ENCODE data around the gene MCUB. TPM values are rescaled to one million over a fixed set of nuclear protein-coding genes. Genes with fewer than 3 reads are reported as not detected.

Gene MCUB
- total RNA-seq, 1 donor from 2014 or later = 44.9 TPM

- DNase-seq (ENCODE audit: low spot score) = no peak
- Mint-ChIP-seq H3K4me1 (ENCODE audit: unreplicated experiment) (no peaks in the 10 kb centered on the region), H3K27ac (ENCODE audit: unreplicated experiment) (no peak overlapping the region), H3K27me3 (ENCODE audit: unreplicated experiment) (peaks cover 6% of the 10 kb centered on the region), H3K9me3 (ENCODE audit: unreplicated experiment) (no peaks in the 10 kb centered on the region), H3K4me3 (ENCODE audit: unreplicated experiment) (no peak overlapping the region), H3K36me3 (ENCODE audit: low read depth, unreplicated experiment) (peaks cover 27% of the 10 kb centered on the region)
- TF ChIP-seq CTCF (IDR thresholded peaks at IDR 0.05; ENCODE audit: unreplicated experiment) = no peak
These were observed 122.8 kb downstream of the MCUB start for GRCh38 chr4:109682875-109683274.

GRCh38 chr4:109683621-109684253, 123.7 kb downstream of the MCUB start:
- no peak overlapping the region for H3K27ac Mint-ChIP-seq (ENCODE audit: unreplicated experiment)
- no peak overlapping the region for H3K4me3 Mint-ChIP-seq (ENCODE audit: unreplicated experiment)
- H3K9me3 Mint-ChIP-seq (ENCODE audit: unreplicated experiment) = no peaks in the 10 kb centered on the region
- DNase-seq (ENCODE audit: low spot score) = no peak
- H3K36me3 Mint-ChIP-seq (ENCODE audit: low read depth, unreplicated experiment) = peaks cover 26% of the 10 kb centered on the region
- no peaks in the 10 kb centered on the region for H3K4me1 Mint-ChIP-seq (ENCODE audit: unreplicated experiment)
- no peak for TF ChIP-seq CTCF (IDR thresholded peaks at IDR 0.05; ENCODE audit: unreplicated experiment)
- peaks cover 6% of the 10 kb centered on the region for H3K27me3 Mint-ChIP-seq (ENCODE audit: unreplicated experiment)

- H3K36me3 Mint-ChIP-seq (ENCODE audit: low read depth, unreplicated experiment) = peaks cover 21% of the 10 kb centered on the region
- no peak for TF ChIP-seq CTCF (IDR thresholded peaks at IDR 0.05; ENCODE audit: unreplicated experiment)
- H3K27ac Mint-ChIP-seq (ENCODE audit: unreplicated experiment) = no peak overlapping the region
- H3K4me1 Mint-ChIP-seq (ENCODE audit: unreplicated experiment) = no peaks in the 10 kb centered on the region
- H3K27me3 Mint-ChIP-seq (ENCODE audit: unreplicated experiment) = peaks cover 2% of the 10 kb centered on the region
- H3K4me3 Mint-ChIP-seq (ENCODE audit: unreplicated experiment) = no peak overlapping the region
- no peak for DNase-seq (ENCODE audit: low spot score)
- H3K9me3 Mint-ChIP-seq (ENCODE audit: unreplicated experiment) = no peaks in the 10 kb centered on the region
These were observed 124.7 kb downstream of the MCUB start for GRCh38 chr4:109684727-109685126.

GRCh38 chr4:109690690-109691410, 130.8 kb downstream of the MCUB start:
- Mint-ChIP-seq H3K4me3 (ENCODE audit: unreplicated experiment) (no peak overlapping the region), H3K27ac (ENCODE audit: unreplicated experiment) (no peak overlapping the region), H3K27me3 (ENCODE audit: unreplicated experiment) (peaks cover 3% of the 10 kb centered on the region), H3K4me1 (ENCODE audit: unreplicated experiment) (no peaks in the 10 kb centered on the region), H3K9me3 (ENCODE audit: unreplicated experiment) (no peaks in the 10 kb centered on the region), H3K36me3 (ENCODE audit: low read depth, unreplicated experiment) (peaks cover 39% of the 10 kb centered on the region)
- no peak for TF ChIP-seq CTCF (IDR thresholded peaks at IDR 0.05; ENCODE audit: unreplicated experiment)
- DNase-seq (ENCODE audit: low spot score) = no peak

GRCh38 chr4:109691411-109691920, 131.4 kb downstream of the MCUB start:
- TF ChIP-seq CTCF (IDR thresholded peaks at IDR 0.05; ENCODE audit: unreplicated experiment) = no peak
- no peaks in the 10 kb centered on the region for H3K4me1 Mint-ChIP-seq (ENCODE audit: unreplicated experiment)
- no peak overlapping the region for H3K27ac Mint-ChIP-seq (ENCODE audit: unreplicated experiment)
- H3K9me3 Mint-ChIP-seq (ENCODE audit: unreplicated experiment) = no peaks in the 10 kb centered on the region
- no peak overlapping the region for H3K4me3 Mint-ChIP-seq (ENCODE audit: unreplicated experiment)
- DNase-seq (ENCODE audit: low spot score) = no peak
- peaks cover 42% of the 10 kb centered on the region for H3K36me3 Mint-ChIP-seq (ENCODE audit: low read depth, unreplicated experiment)
- peaks cover 3% of the 10 kb centered on the region for H3K27me3 Mint-ChIP-seq (ENCODE audit: unreplicated experiment)
